Vagina (tissue), 2 donors: ENCODE results near the gene ASAP2. TPM values are rescaled to one million over a fixed set of nuclear protein-coding genes. Genes with fewer than 3 reads are reported as not detected.

ENCODE experiments used
- DNase-seq, 2 donors: peaks; one replicate each; pipeline ENCODE4 v3.0.0-alpha.2; 2017; ENCODE audit errors: extremely low spot score in 2 of 2
- H3K27ac ChIP-seq: fragments of 200-600 bp; sonication (generic); one replicate; pipeline ENCODE4 v1.5.1; 2019
- H3K27me3 ChIP-seq: fragments of 200-600 bp; sonication (generic); one replicate; pipeline ENCODE4 v1.5.1; 2019
- H3K36me3 ChIP-seq, 2 donors: fragments of 200-600 bp; sonication (generic); one replicate each; pipeline ENCODE4 v1.5.1; 2017 to 2019
- H3K4me1 ChIP-seq: fragments of 200-600 bp; sonication (generic); one replicate; pipeline ENCODE4 v1.5.1; 2019
- H3K4me3 ChIP-seq, 2 donors: fragments of 200-600 bp; sonication (generic); 1 replicate in 1 of 2; 2 replicates in 1 of 2; pipeline ENCODE4 v1.5.1; 2016 to 2019
- H3K9me3 ChIP-seq: fragments of 200-600 bp; sonication (generic); one replicate; pipeline ENCODE4 v1.5.1; 2019
- CTCF ChIP-seq, 3 experiments: fragments of 450-650 bp in 2 of 3; fragments of 200-600 bp in 1 of 3; sonication (generic) in 1 of 3; IDR thresholded peaks; one replicate each; pipeline ENCODE4 v1.5.1; 2017 to 2019; ENCODE audit warnings: antibody characterized with exemption in 3 of 3, mild to moderate bottlenecking in 2 of 3, moderate library complexity in 2 of 3
- POLR2A ChIP-seq, 2 donors: fragments of 450-650 bp; IDR thresholded peaks; one replicate each; pipeline ENCODE4 v1.6.1; 2017; ENCODE audit warnings: antibody characterized with exemption in 2 of 2, mild to moderate bottlenecking in 2 of 2, moderate library complexity in 2 of 2
- POLR2AphosphoS5 ChIP-seq, 2 donors: sonication (generic); formaldehyde crosslinking; IDR thresholded peaks; one replicate each; pipeline ENCODE4 v1.9.0; 2017; ENCODE audit warnings: antibody characterized with exemption in 2 of 2, mild to moderate bottlenecking in 2 of 2, low read depth in 1 of 2; ENCODE audit not compliant: insufficient read depth in 1 of 2
- intact Hi-C: fragments of 100-400 bp; cut with DNase I; formaldehyde crosslinking; loops from one replicate; pipeline ENCODE4 v1.15.1; 2023
- total RNA-seq: library from RNA; depleted of rRNA; stranded (reverse); fragments of >200 nt; gene quantifications from one replicate; pipeline ENCODE4 v1.2.3, GENCODE V29; 2016

ASAP2 gene
- total RNA-seq, 1 donor from 2014 or later, result 36.3 TPM

GRCh38 chr2:9192712-9193111 is 13.9 kb upstream of the ASAP2 start:
- TF ChIP-seq POLR2A (IDR thresholded peaks at IDR 0.05), result no peak
- no peak for TF ChIP-seq POLR2AphosphoS5 (IDR thresholded peaks at IDR 0.05; ENCODE audit: insufficient read depth in 1 of 2, low read depth in 1 of 2)
- no peak for TF ChIP-seq CTCF (IDR thresholded peaks at IDR 0.05)
- peaks cover 28% of the 10 kb centered on the region for H3K4me1 ChIP-seq
- H3K27ac ChIP-seq, result peak overlapping the region; percentile 75
- H3K9me3 ChIP-seq, result no peaks in the 10 kb centered on the region
- H3K36me3 ChIP-seq, result no peaks in the 10 kb centered on the region
- intact Hi-C loops, result no loop called here
- no peaks in the 10 kb centered on the region for H3K27me3 ChIP-seq
- no peak overlapping the region for H3K4me3 ChIP-seq
- DNase-seq, result no peak

DNA sequence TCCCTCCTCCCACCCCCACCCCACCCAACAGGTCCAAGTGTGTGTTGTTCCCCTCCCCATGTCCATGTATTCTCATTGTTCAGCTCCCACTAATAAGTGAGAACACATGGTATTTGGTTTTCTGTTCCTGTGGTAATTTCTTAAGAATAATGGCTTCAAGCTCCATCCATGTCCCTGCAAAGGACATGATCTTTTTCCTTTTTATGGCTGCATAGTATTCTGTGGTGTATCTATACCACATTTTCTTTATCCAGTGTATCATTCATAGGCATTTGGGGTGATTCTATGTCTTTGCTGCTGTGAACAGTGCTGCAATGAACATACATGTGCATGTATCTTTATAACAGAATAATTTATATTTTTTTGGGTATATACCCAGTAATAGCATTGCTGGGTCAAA is 12.3 kb upstream of the ASAP2 start:
- Histone ChIP-seq H3K27ac (no peak overlapping the region), H3K4me1 (peaks cover 28% of the 10 kb centered on the region)
- intact Hi-C loops, result no loop called here

DNA sequence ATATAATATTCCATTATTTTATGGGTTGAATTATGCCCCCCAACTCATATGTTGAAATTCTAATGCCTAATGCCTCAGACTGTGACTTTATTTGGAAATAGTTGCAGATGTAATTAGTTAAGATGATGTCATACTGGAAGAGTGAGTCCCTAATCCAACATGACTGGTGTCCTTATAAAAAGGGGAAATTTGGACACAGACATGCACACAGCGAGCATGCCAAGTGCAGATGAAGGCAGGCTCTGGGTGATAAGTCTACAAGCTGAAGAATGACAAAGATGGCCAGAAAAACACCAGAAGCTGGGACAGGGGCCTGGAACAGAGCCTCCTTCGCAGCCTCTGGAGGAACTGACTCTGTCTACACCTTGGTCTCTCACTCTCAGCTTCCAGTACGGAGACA is 10.0 kb upstream of the ASAP2 start:
- Histone ChIP-seq H3K27ac (no peak overlapping the region), H3K4me3 (no peak overlapping the region), H3K36me3 (no peaks in the 10 kb centered on the region), H3K9me3 (no peaks in the 10 kb centered on the region), H3K4me1 (peaks cover 15% of the 10 kb centered on the region), H3K27me3 (no peaks in the 10 kb centered on the region)
- no peak for TF ChIP-seq POLR2AphosphoS5 (IDR thresholded peaks at IDR 0.05; ENCODE audit: insufficient read depth in 1 of 2, low read depth in 1 of 2)
- TF ChIP-seq CTCF (IDR thresholded peaks at IDR 0.05), result no peak
- TF ChIP-seq POLR2A (IDR thresholded peaks at IDR 0.05), result no peak
- intact Hi-C loops, result no loop called here
- DNase-seq, result peak in 1 of 2 donors; percentile 32

More for the DNA sequence above, 12.3 kb upstream of the ASAP2 start:
- H3K36me3 ChIP-seq, result no peaks in the 10 kb centered on the region
- H3K9me3 ChIP-seq, result no peaks in the 10 kb centered on the region
- no peak overlapping the region for H3K4me3 ChIP-seq
- H3K27me3 ChIP-seq, result no peaks in the 10 kb centered on the region
- TF ChIP-seq CTCF (IDR thresholded peaks at IDR 0.05) (no peak), POLR2A (IDR thresholded peaks at IDR 0.05) (no peak), POLR2AphosphoS5 (IDR thresholded peaks at IDR 0.05; ENCODE audit: insufficient read depth in 1 of 2, low read depth in 1 of 2) (no peak)
- DNase-seq, result no peak

DNA sequence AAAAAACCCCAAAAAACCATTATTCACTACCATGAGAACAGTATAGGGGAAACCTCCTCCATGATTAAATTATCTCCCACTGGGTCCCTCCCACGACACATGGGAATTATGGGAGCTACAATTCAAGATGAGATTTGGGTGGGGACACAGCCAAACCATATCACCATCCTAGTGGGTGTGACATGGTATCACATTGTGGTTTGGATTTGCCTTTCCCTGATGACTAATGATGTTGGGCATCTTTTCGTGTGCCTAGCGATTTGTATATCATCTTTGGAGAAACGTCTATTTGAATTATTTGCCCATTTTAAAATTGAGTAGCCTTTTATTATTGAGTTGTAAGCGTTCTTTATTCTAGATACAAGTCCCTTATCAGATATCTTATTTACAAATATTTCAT is 8.7 kb upstream of the ASAP2 start:
- no peak for DNase-seq
- no peaks in the 10 kb centered on the region for H3K36me3 ChIP-seq
- intact Hi-C loops, result no loop called here

More for the DNA sequence above, 8.7 kb upstream of the ASAP2 start:
- H3K27ac ChIP-seq, result no peak overlapping the region
- TF ChIP-seq POLR2AphosphoS5 (IDR thresholded peaks at IDR 0.05; ENCODE audit: insufficient read depth in 1 of 2, low read depth in 1 of 2) (no peak), CTCF (IDR thresholded peaks at IDR 0.05) (no peak), POLR2A (IDR thresholded peaks at IDR 0.05) (no peak)
- H3K9me3 ChIP-seq, result no peaks in the 10 kb centered on the region
- no peak overlapping the region for H3K4me3 ChIP-seq
- no peaks in the 10 kb centered on the region for H3K27me3 ChIP-seq
- H3K4me1 ChIP-seq, result peaks cover 2% of the 10 kb centered on the region
